DND-41 (cell line): ENCODE measurements around the gene ZNF468.
"Not testable (repeated sequence)": the region's sequence is repeated elsewhere in the genome, so short reads cannot be mapped to it uniquely, and the experiment has no call there.

Source experiments
- ATAC-seq: fragments of 200-7000 bp; cut with Tn5 transposase; 3 replicates; pipeline ENCODE4 v1.9.1; 2021; ENCODE audit warnings: low read depth; ENCODE audit not compliant: insufficient read depth
- DNase-seq: peaks from one replicate; pipeline ENCODE4 v3.0.0-alpha.2; 2020
- H2AFZ ChIP-seq: 2 replicates; pipeline ENCODE4 v1.6.0; 2012; ENCODE audit warnings: low read depth, low read length
- H3K27ac ChIP-seq: 2 replicates; pipeline ENCODE4 v1.5.1; 2012; ENCODE audit warnings: low read length, inconsistent platforms
- H3K27me3 ChIP-seq: fragments of 200-600 bp; sonication (generic); 2 replicates; pipeline ENCODE4 v1.6.0; 2012; ENCODE audit warnings: low read length, mild to moderate bottlenecking, inconsistent platforms; ENCODE audit not compliant: insufficient read depth, poor library complexity
- H3K36me3 ChIP-seq: 2 replicates; pipeline ENCODE4 v1.5.1; 2012; ENCODE audit warnings: low read length, inconsistent platforms; ENCODE audit not compliant: insufficient read depth
- H3K4me1 ChIP-seq: 2 replicates; pipeline ENCODE4 v1.5.1; 2012; ENCODE audit warnings: mild to moderate bottlenecking, low read length; ENCODE audit not compliant: insufficient read depth
- H3K4me2 ChIP-seq: 2 replicates; pipeline ENCODE4 v1.6.0; 2012; ENCODE audit warnings: mild to moderate bottlenecking, moderate library complexity, low read length, inconsistent platforms; ENCODE audit not compliant: insufficient read depth
- H3K4me3 ChIP-seq, 2 experiments: fragments of 200-600 bp in 1 of 2; shearing (Covaris generic) in 1 of 2; 2 replicates each; pipeline ENCODE4 v1.5.1; 2012 to 2016; ENCODE audit warnings: inconsistent platforms in 2 of 2, low read length in 2 of 2, mild to moderate bottlenecking in 2 of 2, low read depth in 1 of 2, moderate library complexity in 1 of 2
- H3K79me2 ChIP-seq: 2 replicates; pipeline ENCODE4 v1.6.0; 2012; ENCODE audit warnings: low read length, inconsistent platforms; ENCODE audit not compliant: insufficient read depth
- H3K9ac ChIP-seq: 2 replicates; pipeline ENCODE4 v1.6.0; 2012; ENCODE audit warnings: low read depth, mild to moderate bottlenecking, inconsistent platforms, low read length, moderate library complexity
- H3K9me3 ChIP-seq: 2 replicates; pipeline ENCODE4 v1.5.1; 2012; ENCODE audit warnings: low read length, moderate library complexity, mild to moderate bottlenecking, inconsistent platforms; ENCODE audit not compliant: insufficient read depth, severe bottlenecking
- H4K20me1 ChIP-seq: 2 replicates; pipeline ENCODE4 v1.6.0; 2012; ENCODE audit warnings: low read length; ENCODE audit not compliant: insufficient read depth
- CTCF ChIP-seq: IDR thresholded peaks from 2 replicates; pipeline ENCODE4 v1.5.1; 2012; ENCODE audit warnings: borderline replicate concordance, low read length, moderate library complexity, mild to moderate bottlenecking; ENCODE audit not compliant: poor library complexity, severe bottlenecking; ENCODE audit errors: extremely low read depth
- EZH2 ChIP-seq: IDR thresholded peaks from 3 replicates; pipeline ENCODE4 v1.6.1; 2012; ENCODE audit warnings: borderline replicate concordance, low read depth, mild to moderate bottlenecking, moderate library complexity, low read length, inconsistent platforms; ENCODE audit not compliant: severe bottlenecking

The ZNF468 gene

GRCh38 chr19:52809801-52810200 lies 47.6 kb downstream of the ZNF468 start:
- no peak overlapping the region for H3K4me2 ChIP-seq
- H4K20me1 ChIP-seq = no peaks in the 10 kb centered on the region
- H3K27me3 ChIP-seq = no peaks in the 10 kb centered on the region
- ATAC-seq (no peak), DNase-seq (no peak)
- no peak overlapping the region for H3K4me3 ChIP-seq
- peaks cover 48% of the 10 kb centered on the region for H3K36me3 ChIP-seq
- no peaks in the 10 kb centered on the region for H3K9me3 ChIP-seq
- no peak overlapping the region for H3K27ac ChIP-seq
- H3K9ac ChIP-seq = no peak overlapping the region
- no peak overlapping the region for H2AFZ ChIP-seq
- TF ChIP-seq EZH2 (no peak), CTCF (no peak)
- H3K79me2 ChIP-seq = peaks cover 2% of the 10 kb centered on the region; the same call in 1 of the 2 replicates
- no peaks in the 10 kb centered on the region for H3K4me1 ChIP-seq

GRCh38 chr19:52799950-52800640 lies 57.3 kb downstream of the ZNF468 start:
- not testable (repeated sequence) for ATAC-seq, H3K27me3 ChIP-seq, H3K4me2 ChIP-seq, H3K9ac ChIP-seq, H3K79me2 ChIP-seq, H3K27ac ChIP-seq, H2AFZ ChIP-seq, H4K20me1 ChIP-seq, H3K4me3 ChIP-seq, DNase-seq, H3K4me1 ChIP-seq
- Histone ChIP-seq H3K36me3 (peaks cover 61% of the 10 kb centered on the region), H3K9me3 (peaks cover 13% of the 10 kb centered on the region)

GRCh38 chr19:52789440-52789839 lies 68.0 kb downstream of the ZNF468 start:
- H4K20me1 ChIP-seq = no peaks in the 10 kb centered on the region
- no peak overlapping the region for H3K9ac ChIP-seq
- ATAC-seq (no peak), DNase-seq (no peak)
- peaks cover 2% of the 10 kb centered on the region; the same call in 1 of the 2 replicates for H3K79me2 ChIP-seq
- no peaks in the 10 kb centered on the region for H3K27me3 ChIP-seq
- no peak overlapping the region for H3K4me2 ChIP-seq
- no peak overlapping the region for H3K27ac ChIP-seq
- no peak for TF ChIP-seq CTCF
- TF ChIP-seq EZH2 = no peak
- H3K9me3 ChIP-seq = no peaks in the 10 kb centered on the region
- H3K4me3 ChIP-seq = no peak overlapping the region
- H3K36me3 ChIP-seq = no peaks in the 10 kb centered on the region
- no peak overlapping the region for H2AFZ ChIP-seq
- H3K4me1 ChIP-seq = peaks cover 39% of the 10 kb centered on the region
